ENCODE data around the gene ANKZF1. TPM values are rescaled to one million over a fixed set of nuclear protein-coding genes. Genes with fewer than 3 reads are reported as not detected.

Gene ANKZF1
- polyA plus RNA-seq, 3 donors, result 15.7 to 23.0 (median 20.7) TPM

DNA sequence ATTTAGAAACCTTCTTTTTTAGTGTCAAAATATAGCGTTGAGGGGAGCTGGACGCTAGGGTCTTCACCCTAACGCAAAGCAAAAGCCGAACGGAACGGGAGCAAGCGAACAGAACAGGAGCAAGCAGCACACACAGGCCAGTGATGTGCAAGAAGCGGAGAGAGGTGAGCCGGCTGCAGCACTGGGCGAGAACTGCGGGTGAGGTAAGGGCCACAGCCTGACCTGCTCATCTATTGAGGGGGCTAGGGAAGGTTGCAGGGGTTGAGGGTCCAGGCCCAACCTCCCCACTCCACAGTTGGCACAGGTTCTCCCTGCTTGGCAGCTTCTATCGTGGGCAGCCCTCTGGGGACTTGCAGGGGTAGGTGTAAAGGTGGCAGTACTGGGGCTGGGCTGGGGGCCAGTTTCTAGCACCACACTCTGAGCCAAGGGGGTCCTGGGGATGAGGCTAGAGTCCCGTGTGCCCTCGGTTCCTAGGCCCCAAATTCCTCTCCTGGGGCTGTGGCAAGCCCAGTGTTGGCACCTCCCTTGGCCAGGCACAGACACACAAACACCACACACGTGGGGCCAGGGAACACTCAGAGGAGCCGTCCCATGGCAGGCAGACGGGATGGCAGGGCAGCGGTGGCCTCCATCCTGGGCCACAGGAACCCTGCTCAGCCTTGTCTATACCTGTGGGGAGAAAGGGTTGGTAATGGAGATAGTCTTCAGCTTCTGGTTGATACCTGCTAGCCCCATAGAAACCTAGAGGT is 9.6 kb upstream of the ANKZF1 start:
- H3K27ac ChIP-seq (ENCODE audit: low read depth, low read length), result no peak overlapping the region
- WGBS, 3 donors, result 89 to 91% (median 89%) methylated on average over 18 of the region's 18 CpGs

DNA sequence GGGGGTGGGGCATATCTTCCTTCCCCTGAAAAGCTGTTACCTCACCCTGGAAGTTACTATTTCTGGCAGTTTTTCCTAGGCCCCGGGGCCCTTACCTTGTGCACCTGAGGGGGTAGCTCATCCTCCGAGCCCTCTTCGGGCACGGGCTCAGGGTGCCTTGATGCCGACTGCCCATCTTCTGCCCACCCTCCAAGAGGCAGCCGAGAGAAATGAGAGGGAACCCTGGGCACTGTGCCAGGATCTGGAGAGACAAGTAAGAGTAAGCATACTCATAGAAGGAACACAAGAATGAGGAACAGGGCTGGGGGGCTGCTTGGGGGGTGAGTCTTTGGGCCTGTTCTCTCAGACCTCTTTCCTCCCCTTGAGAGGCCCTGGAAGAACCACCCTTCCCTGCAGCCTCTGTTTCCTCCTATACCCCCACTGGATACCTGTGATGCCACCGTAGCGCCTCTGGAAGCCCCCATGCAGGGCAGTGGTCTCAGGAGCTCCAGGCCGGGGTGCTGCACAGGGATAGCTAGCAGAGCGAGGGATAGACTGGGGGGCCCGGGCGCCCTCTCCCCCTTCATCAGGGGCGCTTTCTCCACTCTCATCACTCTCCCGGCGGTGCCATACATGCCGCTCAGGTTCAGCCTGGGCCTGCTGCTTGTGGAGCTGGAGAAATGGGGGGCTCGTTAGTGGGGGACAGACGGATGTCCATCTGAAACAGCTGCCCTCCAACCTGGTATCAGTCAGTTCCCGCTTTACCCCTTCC is 8.8 kb upstream of the ANKZF1 start:
- 89 to 92% (median 90%) methylated on average over 19 of the region's 19 CpGs for WGBS, 3 donors
- no peak overlapping the region for H3K27ac ChIP-seq (ENCODE audit: low read depth, low read length)

DNA sequence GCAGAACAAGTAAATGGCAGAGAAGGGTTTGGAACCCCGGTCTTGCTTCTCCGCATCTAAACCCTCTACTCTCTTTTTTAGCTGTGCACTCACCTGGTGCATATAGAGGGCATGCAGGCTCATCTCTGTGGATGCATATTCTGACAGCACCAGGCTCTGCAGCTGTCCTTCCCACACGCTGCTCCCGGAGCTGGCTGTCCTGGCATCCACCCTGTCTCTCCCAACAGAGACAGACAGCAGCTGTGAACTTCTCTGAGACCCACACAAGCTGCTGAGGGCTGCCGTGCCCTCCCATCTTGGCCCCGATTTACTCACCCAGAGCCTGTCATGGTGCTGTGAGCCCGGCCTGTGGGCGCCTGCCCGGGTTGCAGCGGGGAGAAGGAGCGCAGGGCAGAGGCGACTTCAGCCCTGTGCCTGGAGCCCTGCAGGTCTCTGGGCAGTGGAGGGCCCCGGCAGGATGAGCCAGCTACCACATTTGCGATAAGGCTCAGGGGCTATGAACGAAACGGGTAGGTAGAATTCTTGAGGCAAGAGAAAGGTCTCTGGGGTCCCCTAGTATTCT is 7.6 kb upstream of the ANKZF1 start:
- no peak overlapping the region for H3K27ac ChIP-seq (ENCODE audit: low read depth, low read length)
- WGBS, 3 donors, result 94 to 96% (median 95%) methylated on average over 16 of the region's 16 CpGs

DNA sequence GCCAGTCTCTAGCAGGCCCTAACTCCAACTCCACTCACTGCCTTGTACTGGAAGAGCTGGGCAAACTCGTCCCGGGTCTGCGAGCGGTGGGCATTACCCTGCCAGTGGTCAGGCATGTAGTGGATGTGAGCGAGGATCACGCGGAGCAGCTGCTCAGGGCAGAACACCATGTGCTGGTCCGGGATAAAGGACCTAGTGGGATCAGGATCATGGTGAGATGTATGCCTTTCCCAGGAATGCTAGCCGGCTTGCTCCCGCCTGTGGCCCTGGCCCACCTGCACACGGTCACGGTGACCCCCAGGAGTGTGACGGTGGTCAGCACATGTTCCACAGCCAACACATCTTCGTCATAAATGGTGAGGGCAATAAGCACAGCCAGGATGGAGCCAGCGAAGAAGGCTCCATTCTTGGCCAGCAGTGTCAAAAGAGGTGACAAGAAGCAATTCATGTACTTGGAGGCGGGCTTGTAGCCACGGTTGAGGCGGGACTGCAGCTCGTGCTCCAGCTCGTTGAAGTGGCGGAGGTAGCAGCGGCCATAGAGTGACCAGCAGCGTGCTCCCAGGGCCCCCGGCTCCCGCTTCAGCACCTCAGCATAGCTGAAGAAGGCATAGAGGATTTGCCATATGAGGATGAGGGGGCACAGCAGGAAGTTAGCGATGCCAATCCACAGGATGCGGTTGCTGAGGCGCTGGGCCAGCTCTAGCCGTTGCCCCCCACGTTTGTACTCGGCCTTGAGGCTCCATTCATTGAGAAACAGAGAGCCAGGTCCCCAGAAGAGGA is 5.6 kb upstream of the ANKZF1 start:
- WGBS, 3 donors, result 92 to 93% (median 92%) methylated on average over 31 of the region's 31 CpGs
- no peak overlapping the region for H3K27ac ChIP-seq (ENCODE audit: low read depth, low read length)

DNA sequence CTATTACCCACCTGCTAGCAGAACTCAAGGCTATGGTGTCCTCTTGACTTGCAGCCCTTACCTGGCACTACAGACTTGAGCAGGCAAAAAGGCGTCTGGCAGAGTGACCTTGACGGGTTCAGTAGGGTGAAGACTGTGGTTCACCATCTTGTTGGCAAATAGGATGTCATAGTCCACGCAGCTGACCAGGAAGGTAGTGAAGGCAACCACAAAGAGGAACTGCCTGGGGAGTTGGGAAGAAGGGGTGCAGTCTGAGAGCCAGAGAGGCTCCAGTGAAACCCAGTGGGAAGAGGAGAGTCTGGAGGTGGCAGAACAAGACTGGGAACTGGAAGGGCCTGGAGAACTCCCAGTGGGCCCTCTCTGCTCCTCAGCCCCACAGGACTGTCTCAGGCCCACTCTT is 4.3 kb upstream of the ANKZF1 start:
- 51 to 89% (median 69%) methylated on average over 3 of the region's 3 CpGs for WGBS, 3 donors
- no peak overlapping the region for H3K27ac ChIP-seq (ENCODE audit: low read depth, low read length)

DNA sequence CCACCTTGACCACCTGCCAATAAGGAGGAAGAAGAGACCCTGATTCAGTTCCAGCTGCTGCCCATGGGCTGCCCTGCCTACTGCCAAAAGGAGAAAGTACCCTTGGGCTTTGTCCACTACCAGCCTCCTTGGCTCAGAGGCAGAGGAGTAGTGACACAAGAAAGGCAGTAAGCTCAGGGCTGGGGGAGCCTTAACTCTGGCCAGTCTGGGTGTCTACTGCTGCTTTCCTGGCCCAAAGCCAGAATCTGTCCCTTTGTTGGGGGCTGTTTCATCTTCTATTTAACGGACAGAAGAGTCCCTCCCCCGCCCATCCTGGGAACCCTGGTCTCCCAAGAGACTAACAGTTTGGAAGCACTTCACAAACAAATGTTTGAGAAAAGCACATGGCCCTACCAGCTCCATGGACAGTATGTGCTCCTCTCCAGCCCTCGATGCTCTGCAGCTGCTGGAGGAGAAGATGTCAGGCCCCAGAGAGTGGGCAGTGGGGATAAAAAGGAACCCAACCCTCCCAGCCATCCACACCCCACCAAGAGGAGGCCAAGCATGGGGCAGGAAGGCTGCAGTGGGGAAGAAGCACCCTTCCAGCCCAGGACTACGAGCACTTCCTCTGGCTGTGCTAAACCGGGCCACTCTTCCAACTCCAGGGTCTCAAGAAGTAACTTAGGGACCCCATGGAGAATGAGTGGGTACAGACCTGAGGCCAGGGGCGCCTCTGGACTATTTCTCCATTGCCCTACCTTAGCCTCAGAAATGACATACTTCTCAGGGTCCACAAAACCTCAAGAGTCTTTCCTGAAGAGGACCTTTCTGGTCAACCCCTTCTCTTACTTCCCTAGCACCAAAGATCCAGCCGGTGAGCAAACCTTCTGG is 1.3 kb upstream of the ANKZF1 start:
- no peak overlapping the region for H3K27ac ChIP-seq (ENCODE audit: low read depth, low read length)
- WGBS, 3 donors, result 37 to 51% (median 37%) methylated on average over 7 of the region's 7 CpGs

DNA sequence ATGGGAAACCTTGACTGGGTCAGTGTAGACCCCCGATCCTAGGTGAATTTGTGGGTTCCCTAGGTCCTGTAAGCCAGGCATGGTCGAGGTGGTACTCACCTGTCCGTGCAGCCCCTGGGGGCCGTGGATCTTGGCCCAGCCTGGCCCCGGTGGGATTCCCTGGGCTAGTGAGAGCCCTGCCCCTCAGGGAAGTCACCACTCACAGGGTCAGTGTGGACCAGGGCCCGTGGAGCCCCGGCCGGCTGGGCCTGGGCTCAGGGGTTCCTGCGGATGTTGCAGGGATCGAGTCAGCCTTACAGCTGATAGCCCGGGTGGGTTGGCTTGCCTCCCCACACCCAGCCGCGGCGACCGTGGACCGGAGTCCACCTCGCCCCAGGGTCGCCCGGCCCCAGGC is 698 bp upstream of the ANKZF1 start:
- WGBS, 3 donors, result 1 to 2% (median 1%) methylated on average over 15 to 19 of the region's 19 CpGs
- no peak overlapping the region for H3K27ac ChIP-seq (ENCODE audit: low read depth, low read length)

DNA sequence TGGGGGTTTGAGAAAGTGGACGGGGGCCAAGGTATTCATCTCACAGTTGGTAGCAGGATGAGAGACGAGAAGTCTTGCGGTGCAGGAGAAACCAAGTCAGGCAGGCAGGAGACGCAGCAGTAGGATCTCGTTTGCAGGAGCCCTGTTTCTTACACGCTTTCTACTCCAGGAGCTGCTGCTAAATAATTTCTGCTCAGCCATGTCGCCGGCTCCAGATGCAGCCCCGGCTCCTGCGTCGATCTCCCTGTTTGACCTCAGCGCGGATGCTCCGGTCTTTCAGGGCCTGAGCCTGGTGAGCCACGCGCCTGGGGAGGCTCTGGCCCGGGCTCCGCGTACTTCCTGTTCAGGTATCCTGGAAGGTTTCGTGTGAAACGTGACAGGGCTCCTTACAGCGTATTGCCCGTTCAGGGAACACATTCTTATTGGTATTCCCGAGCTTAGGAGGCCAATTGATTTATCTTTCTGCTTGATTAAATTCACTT is 494 bp downstream of the ANKZF1 start:
- H3K27ac ChIP-seq (ENCODE audit: low read depth, low read length), result no peak overlapping the region
- WGBS, 3 donors, result 0 to 1% (median 0%) methylated on average over 24 of the region's 24 CpGs

DNA sequence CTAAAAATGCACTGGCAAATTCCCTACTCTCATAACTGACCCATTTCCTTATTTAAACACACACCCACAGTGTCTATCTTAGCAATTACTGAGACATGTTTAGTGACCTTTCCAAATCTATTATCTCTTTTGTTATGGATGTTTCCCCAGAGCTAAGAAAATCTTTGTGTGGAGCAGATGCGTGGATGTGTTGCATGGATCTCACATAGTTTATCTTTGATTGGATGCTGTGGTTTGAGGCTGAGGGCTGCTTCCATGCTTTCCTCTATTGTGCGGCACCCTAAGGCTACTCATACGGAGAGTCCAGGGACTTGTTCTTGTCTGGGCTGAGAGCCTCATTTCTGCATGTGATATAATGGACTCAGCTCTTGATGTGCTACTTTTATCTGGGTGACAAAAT is 4.7 kb downstream of the ANKZF1 start:
- no peak overlapping the region for H3K27ac ChIP-seq (ENCODE audit: low read depth, low read length)
- 71 to 92% (median 90%) methylated on average over 3 of the region's 3 CpGs for WGBS, 3 donors

DNA sequence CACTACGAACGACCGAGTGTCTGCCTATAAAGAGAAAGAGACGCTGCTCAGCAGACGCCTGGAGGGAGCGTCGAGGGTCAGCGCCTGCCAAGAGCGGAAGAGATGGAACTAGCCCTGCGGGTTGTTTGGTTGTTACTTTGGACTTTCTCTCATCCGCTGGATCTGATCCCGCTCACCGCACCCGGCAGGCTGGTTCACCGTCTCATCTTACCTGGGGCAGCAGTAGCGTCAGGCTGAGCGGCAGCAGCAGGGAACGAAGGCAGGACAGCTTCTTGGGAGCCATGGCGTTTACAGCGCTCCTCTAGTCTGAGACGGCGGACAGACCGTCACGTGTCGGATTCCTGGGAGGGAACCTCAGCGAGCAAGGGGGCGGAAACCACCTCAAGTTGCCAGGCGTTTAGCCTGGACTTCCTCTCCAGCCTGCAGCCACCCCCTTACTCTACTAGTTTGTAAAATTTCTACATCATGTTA is 13.7 kb downstream of the ANKZF1 start:
- no peak overlapping the region for H3K27ac ChIP-seq (ENCODE audit: low read depth, low read length)
- 46 to 50% (median 46%) methylated on average over 28 of the region's 28 CpGs for WGBS, 3 donors

DNA sequence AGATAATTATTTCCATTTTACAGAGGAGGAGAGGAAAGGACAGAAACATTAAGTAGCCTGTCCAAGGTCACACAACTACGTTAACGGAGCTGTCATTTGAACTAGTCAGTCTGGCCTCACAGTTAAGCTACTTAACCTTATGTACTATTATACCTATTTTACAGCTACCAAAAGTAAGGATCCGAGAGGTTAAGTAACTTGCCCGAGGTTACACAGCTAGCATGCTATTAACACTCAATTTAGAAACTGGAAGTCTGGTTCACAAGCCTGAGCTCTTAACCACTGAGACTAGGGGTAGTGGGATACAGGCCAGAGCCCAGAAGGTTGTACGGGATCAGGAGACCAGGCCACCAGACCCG is 15.2 kb downstream of the ANKZF1 start:
- H3K27ac ChIP-seq (ENCODE audit: low read depth, low read length), result peak overlapping the region; percentile 75
- WGBS, 3 donors, result 17 to 37% (median 32%) methylated on average over 6 of the region's 6 CpGs

DNA sequence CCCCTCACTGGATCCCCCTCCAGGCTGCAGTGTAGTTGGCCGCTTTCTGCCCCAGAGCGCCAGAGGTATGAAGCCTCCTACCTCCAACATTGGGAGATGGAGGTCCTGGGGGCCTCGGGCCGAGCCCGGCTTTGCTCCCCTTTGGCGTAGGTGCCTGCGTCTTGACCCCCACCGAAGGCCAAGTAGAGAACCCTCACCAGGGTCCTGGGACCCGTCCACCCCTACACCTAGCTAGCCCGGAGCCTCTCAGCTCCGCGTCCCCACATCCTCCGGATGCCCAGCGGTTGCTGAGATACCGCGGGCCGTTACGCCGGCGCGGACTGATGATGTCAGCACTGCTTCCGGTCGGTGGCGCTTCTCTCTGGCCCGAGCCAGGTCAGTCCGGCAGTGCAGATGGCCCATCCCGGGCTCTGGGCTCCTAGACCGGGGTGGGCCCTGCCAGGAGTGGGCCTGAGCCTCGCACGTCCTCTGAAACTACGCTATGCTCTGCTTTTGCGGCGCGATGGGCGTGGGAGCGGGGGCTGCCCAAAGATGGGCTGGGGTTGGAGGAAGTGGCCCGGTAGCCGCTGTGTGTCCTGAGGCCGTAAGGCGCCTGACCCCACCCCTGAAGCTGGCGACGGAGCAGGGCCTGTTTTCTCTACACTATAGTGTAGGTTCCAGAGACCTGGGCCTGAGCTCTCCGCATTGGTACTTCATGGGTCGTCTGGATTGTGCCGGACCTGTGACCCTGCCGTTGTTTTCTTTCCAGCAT is 15.7 kb downstream of the ANKZF1 start, which contains the start of the genes GLB1L and STK16:
Gene GLB1L, minus strand, starts transcription at position 297 of the 751 bp plus-strand sequence. CDS start 1,871 bp downstream, outside the sequence.
Gene STK16, plus strand, starts transcription at position 332 of the 751 bp plus-strand sequence. CDS start 521 bp downstream, outside the sequence.
- peak within 1 kb of the TSS; percentile 87 for H3K27ac ChIP-seq (ENCODE audit: low read depth, low read length)
- 0 to 1% (median 1%) methylated on average over 41 to 46 of the region's 46 CpGs for WGBS, 3 donors

DNA sequence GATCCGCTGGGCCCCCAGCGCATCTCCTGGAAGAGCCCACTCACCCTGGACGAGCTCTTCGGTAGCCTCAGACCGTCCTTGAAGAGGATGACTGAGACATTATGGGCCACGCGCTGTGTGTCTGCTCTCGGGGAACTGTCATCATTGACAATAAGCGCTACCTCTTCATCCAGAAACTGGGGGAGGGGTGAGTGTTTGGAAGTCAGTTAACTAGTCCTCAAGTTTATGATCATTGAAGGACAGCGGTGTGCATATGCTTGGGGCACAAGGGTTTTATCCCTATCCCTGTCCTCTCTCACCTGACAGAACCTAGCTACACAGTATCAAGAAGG is 16.3 kb downstream of the ANKZF1 start:
- peak overlapping the region; percentile 87 for H3K27ac ChIP-seq (ENCODE audit: low read depth, low read length)
- 14 to 18% (median 14%) methylated on average over 10 of the region's 10 CpGs for WGBS, 3 donors

DNA sequence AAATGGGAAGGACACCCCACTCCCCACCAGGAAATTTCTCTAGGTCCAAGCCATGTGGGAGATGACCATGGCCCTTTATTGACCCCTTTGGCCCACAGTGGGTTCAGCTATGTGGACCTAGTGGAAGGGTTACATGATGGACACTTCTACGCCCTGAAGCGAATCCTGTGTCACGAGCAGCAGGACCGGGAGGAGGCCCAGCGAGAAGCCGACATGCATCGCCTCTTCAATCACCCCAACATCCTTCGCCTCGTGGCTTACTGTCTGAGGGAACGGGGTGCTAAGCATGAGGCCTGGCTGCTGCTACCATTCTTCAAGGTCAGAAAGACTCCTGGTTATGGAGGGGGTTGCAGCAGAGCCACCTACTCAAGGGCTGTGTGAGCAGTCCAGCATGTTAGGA is 17.0 kb downstream of the ANKZF1 start:
- no peak overlapping the region for H3K27ac ChIP-seq (ENCODE audit: low read depth, low read length)
- WGBS, 3 donors, result 89 to 96% (median 95%) methylated on average over 10 of the region's 10 CpGs

DNA sequence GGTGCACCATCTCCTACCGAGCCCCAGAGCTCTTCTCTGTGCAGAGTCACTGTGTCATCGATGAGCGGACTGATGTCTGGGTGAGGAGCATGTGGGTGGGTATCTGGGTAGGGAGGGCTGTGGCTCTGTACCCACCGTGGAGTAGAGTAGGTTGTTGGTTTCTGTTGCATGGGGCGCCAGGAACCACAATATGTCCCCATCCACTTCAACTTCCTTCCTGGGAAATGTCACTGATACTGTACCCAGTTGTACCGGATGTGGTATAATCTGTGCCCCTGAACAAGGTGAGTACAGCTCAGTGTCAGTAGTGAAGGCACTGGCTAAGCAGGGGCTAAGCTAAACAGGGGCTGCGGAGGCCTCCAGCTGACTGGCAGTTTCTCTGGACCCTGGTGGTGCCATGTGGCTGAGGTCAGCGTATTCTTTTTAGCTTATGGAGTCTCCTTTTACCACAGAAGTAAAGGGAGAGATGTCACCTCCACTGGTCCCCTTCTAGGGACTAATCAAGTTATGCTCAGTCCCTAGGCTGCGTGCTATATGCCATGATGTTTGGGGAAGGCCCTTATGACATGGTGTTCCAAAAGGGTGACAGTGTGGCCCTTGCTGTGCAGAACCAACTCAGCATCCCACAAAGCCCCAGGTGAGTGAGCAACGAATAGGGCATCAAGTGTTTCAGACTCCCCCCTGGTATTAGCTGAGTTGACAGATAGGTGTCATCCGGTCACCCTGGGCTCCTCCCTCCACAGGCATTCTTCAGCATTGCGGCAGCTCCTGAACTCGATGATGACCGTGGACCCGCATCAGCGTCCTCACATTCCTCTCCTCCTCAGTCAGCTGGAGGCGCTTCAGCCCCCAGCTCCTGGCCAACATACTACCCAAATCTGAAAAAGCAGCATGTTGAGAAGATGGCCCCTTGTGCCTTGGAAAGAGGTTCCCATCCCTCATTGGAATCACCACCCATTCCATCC is 18.4 kb downstream of the ANKZF1 start:
- WGBS, 3 donors, result 69 to 87% (median 78%) methylated on average over 17 of the region's 17 CpGs
- H3K27ac ChIP-seq (ENCODE audit: low read depth, low read length), result no peak overlapping the region

DNA sequence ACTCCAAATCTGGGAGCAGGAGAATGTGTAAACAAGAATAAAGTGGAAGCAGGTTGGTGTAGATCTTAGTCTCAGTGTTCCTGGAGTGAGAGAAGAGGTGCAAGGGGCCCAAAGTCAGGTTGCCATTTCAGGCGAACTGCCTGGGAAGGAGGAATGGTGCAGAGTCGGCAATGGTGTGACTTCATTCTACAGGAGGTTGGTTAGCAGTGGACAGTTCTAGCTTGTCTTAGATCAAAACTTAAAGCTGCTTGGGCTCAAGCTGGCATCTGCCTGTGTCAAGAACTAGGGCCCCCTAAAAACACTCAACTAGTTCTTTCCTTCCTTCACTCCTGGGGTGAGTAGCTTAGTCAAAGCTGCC is 19.2 kb downstream of the ANKZF1 start:
- peak overlapping the region; percentile 71 for H3K27ac ChIP-seq (ENCODE audit: low read depth, low read length)
- 69 to 72% (median 70%) methylated on average over 2 of the region's 2 CpGs for WGBS, 3 donors

All from adipose tissue (tissue), 3 donors.